Vagina (tissue), 2 donors: ENCODE data around the gene TRMT2A. TPM values are rescaled to one million over a fixed set of nuclear protein-coding genes. Genes with fewer than 3 reads are reported as not detected.

ENCODE experiments used
- DNase-seq, 2 donors: peaks; one replicate each; pipeline ENCODE4 v3.0.0-alpha.2; 2017; ENCODE audit errors: extremely low spot score in 2 of 2
- H3K27ac ChIP-seq: fragments of 200-600 bp; sonication (generic); one replicate; pipeline ENCODE4 v1.5.1; 2019
- H3K27me3 ChIP-seq: fragments of 200-600 bp; sonication (generic); one replicate; pipeline ENCODE4 v1.5.1; 2019
- H3K36me3 ChIP-seq, 2 donors: fragments of 200-600 bp; sonication (generic); one replicate each; pipeline ENCODE4 v1.5.1; 2017 to 2019
- H3K4me1 ChIP-seq: fragments of 200-600 bp; sonication (generic); one replicate; pipeline ENCODE4 v1.5.1; 2019
- H3K4me3 ChIP-seq, 2 donors: fragments of 200-600 bp; sonication (generic); 1 replicate in 1 of 2; 2 replicates in 1 of 2; pipeline ENCODE4 v1.5.1; 2016 to 2019
- H3K9me3 ChIP-seq: fragments of 200-600 bp; sonication (generic); one replicate; pipeline ENCODE4 v1.5.1; 2019
- CTCF ChIP-seq, 3 experiments: fragments of 450-650 bp in 2 of 3; fragments of 200-600 bp in 1 of 3; sonication (generic) in 1 of 3; IDR thresholded peaks; one replicate each; pipeline ENCODE4 v1.5.1; 2017 to 2019; ENCODE audit warnings: antibody characterized with exemption in 3 of 3, mild to moderate bottlenecking in 2 of 3, moderate library complexity in 2 of 3
- POLR2A ChIP-seq, 2 donors: fragments of 450-650 bp; IDR thresholded peaks; one replicate each; pipeline ENCODE4 v1.6.1; 2017; ENCODE audit warnings: antibody characterized with exemption in 2 of 2, mild to moderate bottlenecking in 2 of 2, moderate library complexity in 2 of 2
- POLR2AphosphoS5 ChIP-seq, 2 donors: sonication (generic); formaldehyde crosslinking; IDR thresholded peaks; one replicate each; pipeline ENCODE4 v1.9.0; 2017; ENCODE audit warnings: antibody characterized with exemption in 2 of 2, mild to moderate bottlenecking in 2 of 2, low read depth in 1 of 2; ENCODE audit not compliant: insufficient read depth in 1 of 2
- intact Hi-C: fragments of 100-400 bp; cut with DNase I; formaldehyde crosslinking; loops from one replicate; pipeline ENCODE4 v1.15.1; 2023
- total RNA-seq: library from RNA; depleted of rRNA; stranded (reverse); fragments of >200 nt; gene quantifications from one replicate; pipeline ENCODE4 v1.2.3, GENCODE V29; 2016

TRMT2A gene
- total RNA-seq, 1 donor from 2014 or later, result 66.5 TPM

GRCh38 chr22:20145832-20146223 is 28.8 kb upstream of the TRMT2A start:
- no peak for DNase-seq
- Histone ChIP-seq H3K9me3 (no peaks in the 10 kb centered on the region), H3K36me3 (peaks cover 0 to 16% of the 10 kb centered on the region in 2 donors), H3K27ac (no peak overlapping the region), H3K4me1 (no peaks in the 10 kb centered on the region), H3K27me3 (no peaks in the 10 kb centered on the region), H3K4me3 (no peak overlapping the region)
- intact Hi-C loops, result no loop called here
- TF ChIP-seq POLR2A (IDR thresholded peaks at IDR 0.05) (no peak), CTCF (IDR thresholded peaks at IDR 0.05) (no peak), POLR2AphosphoS5 (IDR thresholded peaks at IDR 0.05; ENCODE audit: insufficient read depth in 1 of 2, low read depth in 1 of 2) (no peak)

GRCh38 chr22:20145206-20145831 is 28.3 kb upstream of the TRMT2A start:
- TF ChIP-seq POLR2A (IDR thresholded peaks at IDR 0.05) (no peak), POLR2AphosphoS5 (IDR thresholded peaks at IDR 0.05; ENCODE audit: insufficient read depth in 1 of 2, low read depth in 1 of 2) (no peak), CTCF (IDR thresholded peaks at IDR 0.05) (no peak)
- no peaks in the 10 kb centered on the region for H3K27me3 ChIP-seq
- no peak overlapping the region for H3K27ac ChIP-seq
- H3K9me3 ChIP-seq, result no peaks in the 10 kb centered on the region
- DNase-seq, result no peak
- H3K4me1 ChIP-seq, result no peaks in the 10 kb centered on the region
- H3K36me3 ChIP-seq, result peaks cover 0 to 16% of the 10 kb centered on the region in 2 donors
- intact Hi-C loops, result no loop called here
- no peak overlapping the region for H3K4me3 ChIP-seq

GRCh38 chr22:20143883-20144665 is 27.0 kb upstream of the TRMT2A start:
- H3K4me3 ChIP-seq, result no peak overlapping the region
- no peaks in the 10 kb centered on the region for H3K9me3 ChIP-seq
- DNase-seq, result no peak
- no peaks in the 10 kb centered on the region for H3K4me1 ChIP-seq
- no peak overlapping the region for H3K27ac ChIP-seq
- intact Hi-C loops, result no loop called here
- peaks cover 0 to 23% of the 10 kb centered on the region in 2 donors for H3K36me3 ChIP-seq
- no peaks in the 10 kb centered on the region for H3K27me3 ChIP-seq
- TF ChIP-seq POLR2AphosphoS5 (IDR thresholded peaks at IDR 0.05; ENCODE audit: insufficient read depth in 1 of 2, low read depth in 1 of 2), result no peak
- TF ChIP-seq CTCF (IDR thresholded peaks at IDR 0.05), result no peak
- no peak for TF ChIP-seq POLR2A (IDR thresholded peaks at IDR 0.05)

GRCh38 chr22:20142711-20143621 is 25.9 kb upstream of the TRMT2A start:
- H3K27me3 ChIP-seq, result no peaks in the 10 kb centered on the region
- no peak for DNase-seq
- H3K27ac ChIP-seq, result no peak overlapping the region
- no peak overlapping the region for H3K4me3 ChIP-seq
- intact Hi-C loops, result no loop called here
- no peaks in the 10 kb centered on the region for H3K9me3 ChIP-seq
- H3K4me1 ChIP-seq, result peaks cover 8% of the 10 kb centered on the region
- TF ChIP-seq CTCF (IDR thresholded peaks at IDR 0.05) (no peak), POLR2A (IDR thresholded peaks at IDR 0.05) (no peak), POLR2AphosphoS5 (IDR thresholded peaks at IDR 0.05; ENCODE audit: insufficient read depth in 1 of 2, low read depth in 1 of 2) (no peak)
- H3K36me3 ChIP-seq, result peaks cover 0 to 23% of the 10 kb centered on the region in 2 donors
